NCI-H526 (cell line): ENCODE data around the gene PEX16.
A peak's percentile ranks its signal among the peaks of the same experiment; 100 is the strongest.

Source experiments
- DNase-seq, 2 experiments: peaks; one replicate each; lab custom pipeline; 2025; lab: John Stamatoyannopoulos, UW

Gene PEX16

DNA sequence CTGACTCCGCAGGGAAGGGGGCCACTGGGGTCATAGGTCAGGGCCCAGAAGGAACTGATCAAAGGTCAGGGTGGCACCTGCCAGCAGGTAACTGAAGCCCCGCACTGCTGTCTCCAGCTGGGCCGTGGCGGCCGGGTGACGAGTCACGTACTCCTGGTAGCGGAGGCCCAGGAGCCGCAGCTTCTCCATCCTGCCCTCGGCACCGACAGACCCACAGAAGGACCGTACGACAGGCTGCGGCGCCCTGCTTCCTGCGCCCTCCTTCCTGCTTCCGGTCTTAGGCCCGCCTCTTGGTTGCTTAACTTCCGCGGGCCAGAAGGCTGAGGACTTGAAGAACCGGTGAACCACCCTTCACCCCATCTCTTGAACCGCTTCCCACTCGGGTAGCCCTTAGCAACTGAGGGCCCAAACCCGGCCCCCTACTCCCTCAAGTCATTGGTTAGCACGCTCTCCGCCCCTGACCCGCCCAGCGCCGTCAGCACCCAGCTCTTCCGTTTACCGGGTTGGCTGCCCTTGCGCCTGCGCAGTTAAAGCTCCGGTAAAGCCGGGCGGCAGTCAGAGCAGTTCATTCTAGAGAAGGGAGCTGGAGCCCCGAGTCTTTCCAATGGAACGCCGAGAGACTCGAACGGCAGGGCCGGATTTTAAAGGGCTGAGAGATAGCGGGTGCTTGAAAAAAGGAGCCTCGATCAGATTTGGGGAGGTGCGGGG, at the start of gene PEX16:
Gene PEX16 (minus strand): TSS at position 255 of the 708 bp plus-strand sequence. CDS start 66 bp downstream, at position 189.
- peak; percentile 98 to 99 for DNase-seq

GRCh38 chr11:45964911-45965389, 47.3 kb upstream of the PEX16 start:
- peak; percentile 42 to 88 for DNase-seq

DNA sequence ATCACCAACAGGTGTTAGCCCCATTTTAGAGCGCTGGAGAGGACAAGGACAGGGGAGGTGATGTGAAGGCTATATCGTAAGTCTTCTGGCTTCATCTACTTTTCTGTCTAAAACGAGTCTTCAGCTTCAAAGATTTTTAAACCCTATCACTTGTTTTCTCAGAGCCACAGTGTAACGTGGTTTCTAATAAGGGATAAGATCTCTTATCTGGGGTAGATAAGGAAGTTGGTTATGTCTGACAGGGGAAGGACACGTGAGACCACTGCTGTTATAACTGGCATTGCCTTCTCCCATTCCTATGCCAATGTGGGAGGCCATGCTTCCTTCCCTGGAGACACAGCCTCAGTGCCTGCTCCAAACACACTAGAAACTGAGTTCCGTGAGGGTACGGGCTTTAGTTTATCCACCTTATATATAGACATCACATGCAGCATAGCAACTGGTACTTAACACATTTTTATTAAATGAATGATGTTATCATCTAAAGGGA, 44.1 kb upstream of the PEX16 start:
- DNase-seq, result no peak

- no peak for DNase-seq
These were observed 42.9 kb upstream of the PEX16 start for GRCh38 chr11:45960387-45961095.

GRCh38 chr11:45959851-45960250, 42.2 kb upstream of the PEX16 start:
- DNase-seq, result no peak

- no peak for DNase-seq
These were observed 32.3 kb upstream of the PEX16 start for GRCh38 chr11:45949992-45950407.

GRCh38 chr11:45948356-45948755, 30.7 kb upstream of the PEX16 start:
- no peak for DNase-seq

DNA sequence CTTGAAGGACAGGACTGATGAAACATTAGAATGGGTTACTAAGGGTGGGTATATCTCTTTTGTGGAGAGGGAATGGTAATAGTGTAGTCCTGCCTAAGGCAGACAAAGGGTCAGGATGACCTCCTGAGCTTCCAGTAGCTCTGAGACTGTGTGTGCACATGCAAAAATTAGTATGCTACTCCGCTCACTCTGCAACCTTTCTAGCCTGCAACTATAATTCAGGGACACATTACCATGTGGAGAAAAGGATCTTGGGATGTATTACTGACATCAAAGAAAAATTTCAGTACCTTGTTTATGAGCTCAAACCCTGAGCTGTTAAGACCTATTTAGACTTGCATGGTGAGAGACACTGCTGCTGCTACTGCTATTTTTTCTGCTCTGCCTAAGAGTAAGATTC, 30.2 kb upstream of the PEX16 start:
- no peak for DNase-seq

DNA sequence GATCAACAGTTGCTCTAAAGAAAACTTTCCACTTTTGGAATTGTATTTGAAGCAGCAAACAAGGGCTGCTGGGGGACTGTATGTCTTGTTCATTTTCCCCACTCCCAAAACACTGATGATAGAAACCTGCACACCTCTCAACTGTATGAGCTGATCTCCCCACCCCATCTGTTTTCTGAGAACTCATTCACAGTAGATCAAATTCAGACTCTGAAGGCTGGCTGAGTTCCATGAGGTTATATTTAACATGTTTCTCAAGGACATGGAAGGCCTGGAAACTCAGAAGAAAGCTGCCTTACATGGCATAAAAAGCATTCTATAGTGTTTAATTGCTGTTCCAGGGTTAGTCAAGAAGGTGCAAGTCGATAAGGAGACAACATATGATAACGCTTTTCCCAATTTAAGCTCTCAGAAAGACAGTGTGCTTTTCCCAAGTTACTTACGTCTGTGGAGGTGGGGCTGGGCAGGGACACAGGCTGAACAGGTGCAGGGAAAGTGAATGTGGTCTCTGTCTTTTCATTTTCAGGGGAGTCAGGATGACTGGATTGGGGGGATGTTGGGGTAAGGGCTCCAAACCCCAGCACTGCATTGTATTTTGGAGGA, 27.8 kb upstream of the PEX16 start:
- DNase-seq, result no peak

DNA sequence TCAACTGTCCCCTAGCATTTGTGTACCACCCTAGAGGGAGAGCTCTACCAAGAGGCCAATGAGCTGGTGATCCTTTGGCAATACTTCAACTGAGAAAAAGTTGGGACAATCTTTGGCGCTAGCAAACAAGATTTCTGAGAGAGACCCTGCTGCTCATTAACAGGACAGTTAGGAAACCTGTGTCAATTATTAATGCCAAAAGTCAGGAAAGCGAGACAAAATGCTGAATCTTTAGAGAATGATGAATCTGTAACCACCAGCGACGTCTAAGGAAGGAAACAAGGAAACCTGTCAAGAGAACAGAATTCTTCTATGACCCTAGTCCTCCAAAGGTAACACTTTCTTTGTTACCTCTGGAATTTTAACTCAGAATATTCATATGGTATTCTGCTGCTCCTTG, 24.7 kb upstream of the PEX16 start:
- DNase-seq, result no peak

- DNase-seq, result no peak
These were observed 23.6 kb upstream of the PEX16 start for GRCh38 chr11:45941285-45941684.

DNA sequence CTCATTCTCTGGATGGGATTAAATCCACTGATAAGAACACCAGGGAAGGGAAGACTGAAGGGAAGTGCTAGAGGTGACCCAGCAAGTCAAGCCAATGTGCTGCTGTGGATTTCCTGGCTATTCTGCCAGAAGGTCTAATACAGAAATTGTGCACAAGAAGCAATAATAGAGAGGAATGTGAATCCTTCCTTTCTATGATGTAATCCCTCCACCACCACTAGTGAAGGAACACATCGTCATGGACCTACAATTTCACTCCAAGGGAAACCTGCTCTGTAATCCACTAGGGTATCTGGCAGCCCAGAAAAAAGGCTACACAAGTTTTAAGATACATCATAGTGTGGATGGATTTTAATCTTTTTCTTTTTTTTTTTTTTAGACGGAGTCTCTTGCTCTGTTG, 22.2 kb upstream of the PEX16 start:
- no peak for DNase-seq

GRCh38 chr11:45937916-45938315, 20.2 kb upstream of the PEX16 start:
- DNase-seq, result no peak

- no peak for DNase-seq
These were observed 18.9 kb upstream of the PEX16 start for GRCh38 chr11:45936511-45937054.

DNA sequence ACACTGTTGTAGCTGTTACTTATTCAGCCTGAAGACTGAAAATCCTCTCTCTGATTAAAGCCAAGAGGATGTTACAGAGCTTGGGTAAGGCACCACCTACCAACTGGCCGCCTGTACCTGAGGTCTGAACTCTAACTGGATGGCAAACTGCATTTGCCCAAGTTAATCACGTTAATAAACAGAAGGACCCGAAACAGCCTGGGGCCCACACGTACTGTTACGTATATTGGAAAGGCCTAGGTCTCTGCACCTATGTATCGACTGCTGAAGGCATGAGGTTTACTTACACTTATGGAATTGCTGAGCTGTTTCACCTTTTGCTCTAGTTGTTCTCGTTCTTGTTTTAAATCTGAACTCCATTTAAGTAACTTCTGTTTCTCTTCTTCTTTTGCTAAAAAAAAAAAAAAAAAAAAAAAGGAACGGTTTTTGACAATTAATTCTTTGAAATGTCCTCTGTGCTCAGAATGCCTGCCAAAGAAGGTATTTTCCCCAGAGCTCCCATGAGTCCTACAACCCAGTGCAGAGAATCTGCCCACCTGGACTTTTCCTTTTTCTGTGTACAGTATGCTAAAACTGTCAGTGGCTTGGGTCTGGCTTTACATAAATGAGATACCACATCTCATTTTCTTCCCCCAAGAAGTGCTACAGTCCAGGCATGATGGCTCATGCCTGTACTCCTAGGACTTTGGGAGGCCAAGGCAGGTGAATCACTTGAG, 17.8 kb upstream of the PEX16 start:
- no peak for DNase-seq

DNA sequence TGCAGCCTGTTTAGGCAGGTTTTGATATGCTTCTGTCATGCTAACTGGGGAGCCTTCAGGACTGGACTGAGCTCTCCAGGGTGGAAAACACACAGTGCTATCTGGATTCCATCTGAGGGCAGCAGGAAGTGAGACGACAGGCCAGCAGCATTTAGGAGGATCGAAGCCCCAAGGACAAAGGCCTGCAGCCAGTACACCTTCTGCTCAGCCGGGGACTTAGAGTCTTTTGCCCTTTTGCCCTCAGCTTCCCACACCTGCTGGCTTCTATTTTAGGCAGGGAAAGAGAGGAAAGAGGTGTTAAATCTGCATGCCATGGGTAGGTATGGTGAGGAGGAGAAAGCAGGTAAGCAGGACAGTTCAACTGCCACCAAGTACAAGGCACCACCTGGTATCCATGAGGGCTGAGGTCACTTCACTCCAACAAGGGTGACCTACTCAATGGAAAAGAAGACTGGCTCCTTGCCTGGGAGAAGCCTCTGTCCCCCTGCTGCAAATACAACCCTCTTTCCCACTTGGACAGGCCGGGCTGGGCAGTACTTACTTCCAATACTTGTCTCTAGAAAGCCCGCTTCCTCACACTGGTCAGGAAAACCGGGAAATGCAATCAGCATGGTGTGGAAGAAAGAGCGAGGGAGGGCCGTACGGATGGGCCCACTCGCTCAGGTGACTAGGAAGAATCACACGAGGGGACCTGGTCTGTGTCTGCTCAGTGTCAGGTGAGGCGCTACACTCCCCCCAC, 17.1 kb upstream of the PEX16 start:
- DNase-seq, result no peak

- no peak for DNase-seq
These were observed 16.3 kb upstream of the PEX16 start for GRCh38 chr11:45933846-45934579.

DNA sequence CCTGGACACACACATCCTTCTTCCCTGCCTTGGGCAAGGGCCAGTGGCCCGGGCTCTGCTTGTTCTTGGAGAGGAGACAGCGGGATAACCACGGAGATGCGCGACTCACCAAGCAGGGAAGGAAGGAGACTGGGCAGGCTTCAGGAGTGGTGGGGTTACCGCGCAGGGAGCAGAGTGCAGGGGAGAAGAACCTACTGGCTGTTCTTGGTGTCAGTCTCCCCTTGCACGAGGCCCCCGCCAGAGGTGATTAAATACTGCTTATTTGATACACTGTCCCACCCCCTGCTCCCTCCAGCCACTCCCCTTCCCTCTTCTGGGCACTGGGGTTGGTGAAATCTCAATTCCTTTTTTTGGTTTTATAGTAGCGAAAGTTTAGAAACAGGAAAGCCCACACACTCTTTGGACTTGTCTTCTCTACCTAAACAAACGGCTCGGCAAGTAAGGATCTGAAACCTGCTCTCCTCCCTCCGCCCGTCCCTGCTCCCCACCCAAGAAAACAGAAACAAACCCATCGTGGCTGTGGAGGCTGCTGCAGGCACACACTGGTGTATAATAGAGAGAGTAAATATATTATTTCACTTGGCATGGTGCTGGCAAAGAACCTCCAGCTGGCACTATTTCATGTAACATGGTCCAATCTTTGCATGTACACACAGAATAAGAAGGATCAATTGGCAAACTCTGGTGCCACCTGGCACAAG, 15.6 kb upstream of the PEX16 start:
- no peak for DNase-seq

DNA sequence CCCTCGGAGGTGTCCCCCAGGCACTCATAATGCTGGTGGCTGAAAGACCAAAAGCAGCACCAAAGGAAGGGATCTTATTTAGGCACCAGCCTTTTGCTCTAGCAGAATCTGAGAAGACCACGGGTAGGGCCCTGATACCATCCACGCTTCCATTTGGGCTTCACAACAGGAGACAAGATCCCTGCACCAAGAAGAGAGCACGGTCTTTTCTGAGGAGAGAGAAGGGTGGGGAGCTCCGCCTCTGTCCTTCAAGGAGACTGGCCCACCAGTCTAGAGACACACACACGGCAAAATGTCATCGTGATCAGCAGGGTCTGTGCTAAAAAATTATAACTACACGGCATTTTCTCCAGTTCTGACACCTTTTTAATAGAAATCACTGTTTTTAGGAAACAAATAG, 14.5 kb upstream of the PEX16 start:
- no peak for DNase-seq

- no peak for DNase-seq
These were observed 14.1 kb upstream of the PEX16 start for GRCh38 chr11:45931739-45932138.
